PFSK-1 (cell line): ENCODE data around the gene MAGEA1.

Experiments used
- FOXP2 ChIP-seq: optimal IDR thresholded peaks from 2 replicates; pipeline ENCODE3; 2011; ENCODE audit warnings: borderline replicate concordance, control low read depth, inconsistent platforms; ENCODE audit not compliant: insufficient read depth; ENCODE audit errors: extremely low read length, extremely low read depth
- POLR2AphosphoS5 ChIP-seq: IDR thresholded peaks from 2 replicates; pipeline ENCODE4 v1.6.1; 2012; ENCODE audit warnings: low read depth, mild to moderate bottlenecking, control low read depth, low read length, moderate library complexity
- REST ChIP-seq, 2 experiments: IDR thresholded peaks; 2 replicates each; pipeline versions ENCODE4 v1.6.1 to v1.8.0; 2011 to 2012; ENCODE audit warnings: low read depth in 2 of 2, low read length in 2 of 2, control low read depth in 1 of 2, inconsistent platforms in 1 of 2, mild to moderate bottlenecking in 1 of 2, moderate library complexity in 1 of 2; ENCODE audit not compliant: insufficient read depth in 1 of 2
- SIN3A ChIP-seq: IDR thresholded peaks from 2 replicates; pipeline ENCODE4 v1.6.1; 2012; ENCODE audit warnings: mild to moderate bottlenecking, low read length, moderate library complexity, borderline replicate concordance; ENCODE audit not compliant: insufficient read depth
- TAF1 ChIP-seq: IDR thresholded peaks from 2 replicates; pipeline ENCODE4 v1.6.1; 2012; ENCODE audit warnings: low read length, control low read depth, borderline replicate concordance; ENCODE audit not compliant: insufficient read depth

GRCh38 chrX:153153516-153153915, 25.6 kb upstream of the MAGEA1 start:
- no peak for TF ChIP-seq POLR2AphosphoS5
- no peak for TF ChIP-seq TAF1
- TF ChIP-seq REST (IDR thresholded peaks at IDR 0.05; ENCODE audit: insufficient read depth in 1 of 2, low read depth in 2 of 2, low read length in 2 of 2), result no peak
- no peak for TF ChIP-seq SIN3A
- no peak for TF ChIP-seq FOXP2
